GM19438 (cell line): ENCODE results near the gene SCT.

Source experiments
- ATAC-seq: cut with Tn5 transposase; IDR thresholded peaks from one replicate; pipeline ENCODE4 v1.9.1; 2021; ENCODE audit warnings: low read depth; ENCODE audit not compliant: unreplicated experiment

SCT gene

GRCh38 chr11:623999-624704, 2.8 kb downstream of the SCT start:
- no peak for ATAC-seq

GRCh38 chr11:623349-623869, 3.6 kb downstream of the SCT start:
- ATAC-seq, result no peak

DNA sequence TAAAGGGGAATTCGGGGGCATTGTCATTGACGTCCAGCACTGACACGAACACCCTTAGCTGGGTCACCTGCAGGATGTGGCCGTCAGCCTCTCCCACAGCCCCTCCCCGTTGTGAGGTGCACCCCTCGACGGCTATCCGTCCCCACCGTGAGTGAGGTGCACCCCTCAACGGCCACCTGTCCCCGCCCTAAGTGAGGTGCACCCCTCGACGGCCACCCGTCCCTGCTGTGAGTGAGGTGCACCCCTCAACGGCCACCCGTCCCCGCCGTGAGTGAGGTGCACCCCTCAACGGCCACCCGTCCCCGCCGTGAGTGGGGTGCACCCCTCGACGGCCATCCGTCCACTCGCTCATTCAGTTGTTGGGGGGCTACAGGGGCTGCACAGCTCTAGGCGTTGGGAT, 5.1 kb downstream of the SCT start:
- no peak for ATAC-seq

- no peak for ATAC-seq
Measured at GRCh38 chr11:620935-621814, 5.8 kb downstream of the SCT start.

GRCh38 chr11:620201-620600, 6.8 kb downstream of the SCT start:
- ATAC-seq, result no peak

GRCh38 chr11:619628-620050, 7.3 kb downstream of the SCT start:
- no peak for ATAC-seq

DNA sequence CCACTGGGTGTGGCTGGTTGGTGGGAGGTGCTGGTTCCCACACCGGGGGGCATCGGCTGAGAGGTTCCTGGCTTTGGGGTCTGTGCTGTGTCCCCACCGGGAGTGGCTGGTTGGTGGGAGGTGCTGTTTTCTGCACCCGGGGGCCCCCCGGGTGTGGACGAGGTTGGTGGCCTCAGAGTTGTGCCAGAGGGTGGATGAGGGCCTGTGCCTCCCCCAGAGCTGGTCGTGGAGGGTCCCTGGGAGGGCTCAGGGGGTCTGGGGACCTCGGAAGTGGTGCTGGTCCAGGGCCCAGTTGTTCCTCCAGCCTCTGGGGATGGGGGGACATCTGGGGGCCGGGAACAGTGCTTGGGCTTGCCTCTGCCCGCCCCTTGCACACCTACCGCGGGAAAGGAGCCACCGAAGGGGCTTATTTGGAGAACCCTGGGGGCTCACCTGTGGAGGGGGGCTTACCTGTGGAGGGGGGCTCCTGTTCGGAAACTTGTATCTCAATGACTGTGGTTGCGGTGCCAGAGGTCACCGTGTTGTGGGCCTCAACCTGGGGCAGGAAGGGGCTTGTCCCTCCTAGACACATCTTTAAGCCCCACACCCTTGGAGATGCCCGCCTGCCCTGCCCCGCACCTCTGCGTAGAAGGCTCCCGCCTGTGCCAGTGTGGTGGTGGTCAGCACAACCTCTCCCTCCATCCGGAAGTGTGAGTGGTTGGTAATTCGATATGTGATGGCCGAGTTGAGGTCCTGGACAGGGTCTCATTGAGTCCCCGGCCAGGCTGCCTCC, 7.9 kb downstream of the SCT start:
- no peak for ATAC-seq

DNA sequence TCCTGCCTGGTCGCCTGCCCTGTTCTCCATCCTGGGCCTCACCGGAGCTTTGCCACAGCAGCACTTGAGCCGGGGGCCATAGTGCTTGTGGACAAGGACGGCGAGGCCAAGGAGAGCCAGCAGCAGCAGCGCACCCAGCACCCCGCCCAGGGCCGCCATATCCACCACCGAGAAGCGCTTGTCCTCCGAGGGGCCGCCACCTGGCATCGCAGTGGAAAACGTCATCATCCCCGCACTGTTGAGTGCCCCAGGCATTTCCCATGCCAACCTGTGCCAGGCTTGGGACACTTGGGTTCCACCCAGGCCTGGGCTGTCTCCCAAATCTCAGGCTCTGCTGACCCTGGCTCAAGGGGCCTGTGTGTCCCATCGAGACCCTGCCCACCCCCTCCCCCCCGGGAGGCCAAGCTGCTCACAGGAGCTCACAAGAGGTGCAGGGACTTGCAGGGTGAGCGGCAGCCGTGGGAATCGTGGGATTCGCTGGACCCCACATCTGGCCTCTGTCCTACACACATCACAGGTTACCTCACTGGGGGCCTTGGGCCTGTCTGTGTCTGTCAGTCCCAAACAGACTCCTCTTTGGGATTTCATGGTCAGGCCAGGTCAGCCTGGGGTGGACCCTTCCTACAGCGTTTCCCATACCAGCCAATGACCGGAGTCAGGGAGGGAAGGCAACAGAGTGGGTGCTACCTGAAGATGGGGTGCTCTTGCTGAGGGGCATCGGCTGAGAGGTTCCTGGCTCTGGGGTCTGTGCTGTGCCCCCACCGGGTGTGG, 8.9 kb downstream of the SCT start:
- ATAC-seq, result no peak

GRCh38 chr11:617199-617911, 9.6 kb downstream of the SCT start:
- ATAC-seq, result no peak

GRCh38 chr11:616320-617198, 10.4 kb downstream of the SCT start:
- ATAC-seq, result no peak

GRCh38 chr11:615504-616319, 11.3 kb downstream of the SCT start, which contains the start of gene IRF7:
IRF7 (minus strand) TSS chr11:615950; CDS start chr11:615364, 586 bp downstream.
- peak; percentile 73 for ATAC-seq

DNA sequence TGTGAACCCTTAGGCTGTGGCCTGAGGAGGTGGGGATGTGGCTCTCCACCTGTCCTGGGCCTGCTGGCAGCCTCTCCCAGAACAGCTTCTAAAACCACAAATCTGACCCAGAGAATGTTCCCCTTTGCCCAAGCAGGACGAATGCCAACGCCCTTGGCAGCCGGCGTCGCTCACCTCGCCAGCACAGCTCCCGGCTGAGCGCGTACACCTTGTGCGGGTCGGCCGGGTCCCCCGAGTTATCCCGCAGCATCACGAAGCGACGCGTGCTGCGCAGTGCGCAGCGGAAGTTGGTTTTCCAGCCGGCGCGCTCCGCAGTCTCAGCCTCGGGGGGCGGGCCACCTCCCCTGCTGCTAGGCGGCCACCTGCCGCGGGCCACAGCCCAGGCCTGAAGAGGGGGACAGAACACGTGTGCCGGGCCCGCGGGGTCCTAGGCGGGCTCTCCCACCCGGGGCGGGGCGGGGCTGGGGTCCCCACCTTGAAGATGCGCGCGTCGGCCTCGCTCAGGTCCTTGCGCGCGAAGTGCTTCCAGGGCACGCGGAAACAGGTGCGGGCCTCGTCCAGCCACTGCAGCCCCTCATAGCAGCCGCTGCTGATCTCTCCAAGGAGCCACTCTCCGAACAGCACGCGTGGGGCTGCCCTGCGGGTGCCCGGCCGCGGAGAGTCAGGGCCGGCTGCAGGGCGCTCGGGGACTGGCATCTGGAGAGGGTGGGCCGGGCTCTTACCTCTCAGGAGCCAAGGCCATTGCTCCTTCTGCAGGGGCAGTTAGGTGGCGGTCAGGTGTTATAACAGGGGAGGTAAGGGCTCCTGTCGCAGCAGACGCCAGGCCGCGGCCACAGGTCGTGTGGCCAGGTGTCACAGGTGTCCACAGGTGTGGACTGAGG, 12.1 kb downstream of the SCT start:
- ATAC-seq, result no peak

DNA sequence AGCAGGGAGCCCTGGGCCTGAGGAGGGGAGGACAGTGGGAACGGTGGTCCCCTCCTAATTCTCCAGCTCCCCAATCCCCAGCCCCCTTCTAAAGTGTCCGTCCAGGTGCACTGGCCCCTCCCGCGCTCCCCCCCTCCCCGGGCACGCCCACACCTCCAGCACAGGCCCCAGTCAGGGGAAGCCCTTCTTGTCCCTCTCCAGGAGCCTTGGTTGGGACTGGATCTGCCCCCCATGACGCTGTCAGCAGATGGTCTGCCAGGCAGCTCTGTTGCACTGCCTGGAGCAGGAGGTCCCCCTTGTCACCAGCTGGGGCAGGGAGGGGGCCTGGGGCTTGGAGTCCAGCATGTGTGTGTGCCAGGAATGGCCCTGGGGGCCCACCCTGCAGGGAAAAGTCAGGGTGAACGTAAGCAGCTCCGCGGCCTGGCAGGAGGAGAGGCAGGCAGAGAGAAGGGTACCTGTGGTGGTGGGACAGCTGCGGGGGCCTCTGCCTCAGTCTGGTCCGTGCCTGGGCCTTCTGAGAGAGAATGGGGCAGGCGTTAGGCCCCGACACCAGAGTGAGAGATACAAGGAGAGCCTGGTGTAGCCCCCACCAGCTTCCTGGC, 12.9 kb downstream of the SCT start:
- ATAC-seq, result no peak

DNA sequence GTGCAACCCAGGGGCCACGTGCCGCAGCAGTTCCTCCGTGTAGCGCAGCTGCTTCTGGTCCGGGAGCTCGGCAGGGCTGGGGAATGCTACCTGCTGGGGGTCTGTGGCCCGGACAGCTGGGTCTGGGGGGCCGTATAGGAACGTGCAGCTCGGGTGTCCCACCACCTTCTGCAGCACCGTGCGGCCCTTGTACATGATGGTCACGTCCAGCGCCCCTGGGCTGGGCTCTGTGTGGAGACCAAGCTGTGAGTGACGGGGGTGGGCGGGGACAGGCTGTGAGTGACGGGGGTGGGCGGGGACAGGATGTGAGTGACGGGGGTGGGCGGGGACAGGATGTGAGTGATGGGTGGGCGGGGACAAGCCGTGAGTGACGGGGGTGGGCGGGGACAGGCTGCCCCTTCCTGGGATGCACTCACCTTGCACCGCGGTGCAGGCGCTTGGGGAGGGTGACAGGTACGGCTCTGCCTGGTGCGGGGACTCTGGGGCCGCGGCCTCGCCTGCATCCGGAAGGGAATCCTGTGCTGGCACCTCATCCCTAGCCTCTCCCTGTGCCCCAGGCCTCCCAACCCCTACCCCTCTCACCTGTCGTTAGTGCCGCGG, 13.5 kb downstream of the SCT start:
- no peak for ATAC-seq

DNA sequence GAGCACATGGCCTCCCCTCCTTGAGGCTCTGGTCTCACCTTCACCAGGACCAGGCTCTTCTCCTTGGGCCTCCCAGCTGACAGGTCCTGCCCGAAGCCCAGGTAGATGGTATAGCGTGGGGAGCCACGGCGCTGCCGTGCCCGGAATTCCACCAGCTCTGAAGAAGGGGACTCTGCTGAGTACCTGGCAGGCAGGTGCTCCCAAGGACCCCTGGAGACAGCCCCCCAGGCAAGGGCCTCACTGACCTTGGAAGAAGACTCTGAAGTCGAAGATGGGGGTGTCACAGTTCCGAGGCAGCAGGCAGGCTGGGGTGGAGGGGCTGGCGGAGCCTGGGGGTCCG, 14.1 kb downstream of the SCT start:
- ATAC-seq, result no peak
